HEK293 (cell line): ENCODE data around the gene NEAT1.

Experiments
- CTCF ChIA-PET: fragments of 350-600 bp; formaldehyde crosslinking; extraction: SDS; loops from one replicate; lab custom pipeline; 2021; ENCODE audit warnings: antibody characterized with exemption; lab: Yijun Ruan, JAX
- POLR2A ChIA-PET: fragments of 300-600 bp; formaldehyde crosslinking; extraction: SDS; loops from one replicate; lab custom pipeline; 2020; ENCODE audit warnings: antibody characterized with exemption, inconsistent platforms; lab: Yijun Ruan, JAX
- H3K27ac ChIP-seq: fragments of 200-500 bp; sonication (Bioruptor generic); 2 replicates; pipeline ENCODE4 v1.5.1; 2014; ENCODE audit warnings: low read depth, low read length, control low read depth, inconsistent platforms; ENCODE audit errors: extremely low read depth
- H3K36me3 ChIP-seq, 2 experiments: fragments of 200-500 bp in 1 of 2; sonication (Bioruptor generic) in 1 of 2; 1 replicate in 1 of 2; 2 replicates in 1 of 2; pipeline ENCODE4 v1.5.1; 2014 to 2017; ENCODE audit warnings: inconsistent platforms in 2 of 2, low read length in 2 of 2; ENCODE audit not compliant: control insufficient read depth in 2 of 2, insufficient read depth in 1 of 2
- H3K4me1 ChIP-seq: fragments of 200-500 bp; sonication (Bioruptor generic); 2 replicates; pipeline ENCODE4 v1.5.1; 2014; ENCODE audit warnings: mild to moderate bottlenecking, low read length, inconsistent platforms; ENCODE audit not compliant: control insufficient read depth, insufficient read depth
- H3K4me3 ChIP-seq: 2 replicates; pipeline ENCODE4 v1.5.1; 2011; ENCODE audit warnings: low read depth, mild to moderate bottlenecking, control low read depth, low read length, moderate library complexity
- H3K9me3 ChIP-seq: fragments of 200-500 bp; sonication (Bioruptor generic); 2 replicates; pipeline ENCODE4 v1.5.1; 2014; ENCODE audit warnings: low read depth, low read length, inconsistent platforms; ENCODE audit not compliant: control insufficient read depth, insufficient read depth
- KLF8 ChIP-seq: fragments of 450-650 bp; formaldehyde crosslinking; IDR thresholded peaks from 2 replicates; pipeline ENCODE4 v1.5.1; 2016; ENCODE audit warnings: missing biosample characterization, missing genetic modification characterization
- ZNF112 ChIP-seq: fragments of 450-650 bp; formaldehyde crosslinking; IDR thresholded peaks from 2 replicates; pipeline ENCODE4 v1.5.0; 2017; ENCODE audit warnings: missing biosample characterization, missing genetic modification characterization
- ZNF114 ChIP-seq: fragments of 450-650 bp; formaldehyde crosslinking; IDR thresholded peaks from 2 replicates; pipeline ENCODE4 v1.5.0; 2017; ENCODE audit warnings: missing biosample characterization, missing genetic modification characterization
- ZNF132 ChIP-seq: fragments of 450-650 bp; formaldehyde crosslinking; IDR thresholded peaks from 2 replicates; pipeline ENCODE4 v1.5.1; 2017; ENCODE audit warnings: missing biosample characterization, missing genetic modification characterization, borderline replicate concordance
- ZNF19 ChIP-seq: fragments of 450-650 bp; formaldehyde crosslinking; IDR thresholded peaks from 2 replicates; pipeline ENCODE4; 2016; ENCODE audit warnings: missing biosample characterization, missing genetic modification characterization, low read depth
- ZNF266 ChIP-seq: fragments of 450-650 bp; formaldehyde crosslinking; IDR thresholded peaks from 2 replicates; pipeline ENCODE4 v1.5.1; 2016; ENCODE audit warnings: missing biosample characterization, missing genetic modification characterization, low read depth
- ZNF274 ChIP-seq, 2 experiments: fragments of 200-500 bp in 1 of 2; fragments of 450-650 bp in 1 of 2; sonication (Bioruptor generic) in 1 of 2; formaldehyde crosslinking in 1 of 2; IDR thresholded peaks; 2 replicates each; pipeline versions ENCODE4 v1.5.1 to v1.6.1; 2014 to 2016; ENCODE audit warnings: borderline replicate concordance in 1 of 2, inconsistent platforms in 1 of 2, low read length in 1 of 2, missing biosample characterization in 1 of 2, missing genetic modification characterization in 1 of 2
- ZNF311 ChIP-seq: fragments of 450-650 bp; formaldehyde crosslinking; IDR thresholded peaks from 2 replicates; pipeline ENCODE4 v1.5.1; 2017; ENCODE audit warnings: missing biosample characterization, missing genetic modification characterization, borderline replicate concordance
- ZNF366 ChIP-seq: fragments of 450-650 bp; formaldehyde crosslinking; conservative IDR thresholded peaks from 2 replicates; pipeline ENCODE4 v1.5.1; 2016; ENCODE audit warnings: missing biosample characterization, missing genetic modification characterization
- ZNF394 ChIP-seq: fragments of 450-650 bp; formaldehyde crosslinking; IDR thresholded peaks from 2 replicates; pipeline ENCODE4 v1.5.1; 2016; ENCODE audit warnings: missing biosample characterization, missing genetic modification characterization, mild to moderate bottlenecking, moderate library complexity, borderline replicate concordance
- ZNF416 ChIP-seq: fragments of 450-650 bp; formaldehyde crosslinking; IDR thresholded peaks from 2 replicates; pipeline ENCODE4 v1.5.1; 2016; ENCODE audit warnings: missing biosample characterization, missing genetic modification characterization
- ZNF510 ChIP-seq: fragments of 450-650 bp; formaldehyde crosslinking; IDR thresholded peaks from 2 replicates; pipeline ENCODE4 v1.5.1; 2018; ENCODE audit warnings: mild to moderate bottlenecking, missing genetic modification characterization, missing biosample characterization; ENCODE audit not compliant: insufficient replicate concordance
- ZNF521 ChIP-seq: fragments of 450-650 bp; formaldehyde crosslinking; IDR thresholded peaks from 2 replicates; pipeline ENCODE4 v1.5.1; 2017; ENCODE audit warnings: missing biosample characterization, mild to moderate bottlenecking, missing genetic modification characterization
- ZNF530 ChIP-seq: fragments of 450-650 bp; formaldehyde crosslinking; IDR thresholded peaks from 2 replicates; pipeline ENCODE4 v1.5.1; 2016; ENCODE audit warnings: low read depth, missing biosample characterization, missing genetic modification characterization
- ZNF555 ChIP-seq: fragments of 450-650 bp; formaldehyde crosslinking; conservative IDR thresholded peaks from 2 replicates; pipeline ENCODE4 v1.5.1; 2017; ENCODE audit warnings: missing biosample characterization, mild to moderate bottlenecking, missing genetic modification characterization, inconsistent platforms
- ZNF558 ChIP-seq: fragments of 450-650 bp; formaldehyde crosslinking; IDR thresholded peaks from 2 replicates; pipeline ENCODE4 v1.5.1; 2016; ENCODE audit warnings: missing biosample characterization, missing genetic modification characterization
- ZNF561 ChIP-seq: fragments of 450-650 bp; IDR thresholded peaks from 2 replicates; pipeline ENCODE4 v1.5.1; 2018; ENCODE audit warnings: missing biosample characterization, missing genetic modification characterization, borderline replicate concordance
- ZNF600 ChIP-seq: fragments of 450-650 bp; formaldehyde crosslinking; IDR thresholded peaks from 2 replicates; pipeline ENCODE4 v1.5.1; 2016; ENCODE audit warnings: missing biosample characterization, missing genetic modification characterization
- ZNF624 ChIP-seq: fragments of 450-650 bp; formaldehyde crosslinking; IDR thresholded peaks from 2 replicates; pipeline ENCODE4 v1.5.1; 2017; ENCODE audit warnings: missing biosample characterization, missing genetic modification characterization
- ZNF658 ChIP-seq: fragments of 450-650 bp; formaldehyde crosslinking; IDR thresholded peaks from 2 replicates; pipeline ENCODE4; 2016; ENCODE audit warnings: missing biosample characterization, missing genetic modification characterization
- ZNF701 ChIP-seq: fragments of 450-650 bp; formaldehyde crosslinking; IDR thresholded peaks from 2 replicates; pipeline ENCODE4 v1.5.1; 2016; ENCODE audit warnings: missing biosample characterization, missing genetic modification characterization
- ZNF747 ChIP-seq: fragments of 450-650 bp; formaldehyde crosslinking; IDR thresholded peaks from 2 replicates; pipeline ENCODE4 v1.5.1; 2016; ENCODE audit warnings: missing biosample characterization, missing genetic modification characterization
- ZSCAN16 ChIP-seq: fragments of 450-650 bp; formaldehyde crosslinking; IDR thresholded peaks from 2 replicates; pipeline ENCODE4 v1.5.1; 2016; ENCODE audit warnings: missing biosample characterization, missing genetic modification characterization
- ZXDB ChIP-seq: fragments of 450-650 bp; formaldehyde crosslinking; IDR thresholded peaks from 2 replicates; pipeline ENCODE4 v1.5.1; 2016; ENCODE audit warnings: missing biosample characterization, missing genetic modification characterization
- TF ChIP-seq, protein P1 (sequence below): fragments of 450-650 bp; formaldehyde crosslinking; IDR thresholded peaks from 2 replicates; pipeline ENCODE4 v1.5.1; 2016; ENCODE audit warnings: missing biosample characterization, missing genetic modification characterization
- TF ChIP-seq, protein P2 (sequence below): fragments of 450-650 bp; formaldehyde crosslinking; IDR thresholded peaks from 2 replicates; pipeline ENCODE4 v1.5.1; 2017; ENCODE audit warnings: missing biosample characterization, missing genetic modification characterization
- TF ChIP-seq, protein P3 (sequence below): fragments of 450-650 bp; formaldehyde crosslinking; IDR thresholded peaks from 2 replicates; pipeline ENCODE4 v1.5.1; 2016; ENCODE audit warnings: missing biosample characterization, missing genetic modification characterization, borderline replicate concordance
- TF ChIP-seq, protein P4 (sequence below): fragments of 450-650 bp; formaldehyde crosslinking; IDR thresholded peaks from 2 replicates; pipeline ENCODE4 v1.5.1; 2016; ENCODE audit warnings: missing biosample characterization, missing genetic modification characterization

Gene NEAT1

DNA sequence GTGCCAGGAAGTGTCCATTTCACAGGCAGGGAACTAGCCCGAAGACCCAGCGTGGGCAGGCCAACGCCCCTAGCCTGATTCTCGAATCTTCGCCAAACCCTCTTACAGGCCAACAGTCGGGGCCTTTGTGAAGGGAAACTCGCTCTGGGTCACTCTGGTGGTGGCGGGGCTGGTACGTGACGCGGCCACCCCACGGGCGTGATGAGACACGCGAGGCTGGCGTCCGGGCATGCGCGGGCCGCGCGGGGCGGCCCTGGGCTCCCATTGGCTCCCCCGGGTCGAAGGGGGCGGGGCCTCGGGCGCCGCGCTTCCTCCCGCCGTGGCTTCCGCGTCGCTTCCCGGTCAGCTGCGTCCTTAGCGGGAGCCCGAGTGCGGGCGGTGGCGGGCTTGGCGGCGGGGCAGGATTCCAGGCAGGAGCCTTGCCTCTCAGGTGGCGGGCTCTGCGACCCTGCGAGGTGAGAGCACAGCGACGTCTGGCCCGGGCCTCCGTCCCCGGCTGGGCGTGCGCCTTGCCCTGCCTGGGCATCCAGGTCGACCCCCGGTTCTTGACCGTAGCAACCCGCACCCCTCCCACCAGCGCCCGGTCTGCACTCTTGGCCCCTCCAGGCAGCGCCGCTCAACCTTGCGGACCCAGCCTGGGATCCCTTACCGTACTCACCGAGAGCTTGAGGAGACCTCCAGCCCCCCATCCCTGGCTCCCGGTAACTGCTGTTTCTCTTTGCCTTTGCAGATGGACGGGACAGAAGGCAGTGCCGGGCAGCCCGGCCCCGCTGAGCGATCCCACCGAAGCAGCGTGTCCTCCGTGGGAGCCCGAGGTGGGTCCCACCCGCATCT lies 36.1 kb upstream of the NEAT1 start, which contains the start of gene FRMD8:
Gene FRMD8, plus strand, starts transcription at position 331 of the 834 bp plus-strand sequence. Its CDS starts 400 bp downstream, at position 731.
- H3K9me3 ChIP-seq, result no peaks in the 10 kb centered on the region
- H3K4me3 ChIP-seq, result peak within 1 kb of the TSS; percentile 81
- H3K4me1 ChIP-seq, result peaks cover 6% of the 10 kb centered on the region; the same call in 1 of the 2 replicates
- ChIA-PET POLR2A (interaction anchor here (0.7 to 2.1 kb wide), 8 partner anchors 28 to 138 kb away, joined by 3 to 7 read pairs (median 4); partner anchors contain the start of genes MALAT1, NEAT1 and SCYL1), CTCF (interaction anchor here (0.6 to 2.6 kb wide), 4 partner anchors 30 to 123 kb away, joined by 3 to 12 read pairs (median 4); no protein-coding TSS in a partner anchor)
- H3K27ac ChIP-seq, result peak within 1 kb of the TSS; percentile 64
- H3K36me3 ChIP-seq, result peaks cover 0 to 21% of the 10 kb centered on the region in 2 experiments; a peak in 1 of 3 replicates
- no peak for TF ChIP-seq ZNF394 (tag by site-specific recombination)
- peak; percentile 43; the same call in 1 of the 2 replicates for TF ChIP-seq KLF8
- no peak for TF ChIP-seq ZNF366 (tag by site-specific recombination)
- no peak for TF ChIP-seq ZNF274 (IDR thresholded peaks at IDR 0.05; ENCODE audit: low read length)
- no peak for TF ChIP-seq ZNF274 (tag by site-specific recombination; IDR thresholded peaks at IDR 0.05; ENCODE audit: borderline replicate concordance)
- no peak for TF ChIP-seq ZNF510 (tag by site-specific recombination)
- TF ChIP-seq, protein P1, sequence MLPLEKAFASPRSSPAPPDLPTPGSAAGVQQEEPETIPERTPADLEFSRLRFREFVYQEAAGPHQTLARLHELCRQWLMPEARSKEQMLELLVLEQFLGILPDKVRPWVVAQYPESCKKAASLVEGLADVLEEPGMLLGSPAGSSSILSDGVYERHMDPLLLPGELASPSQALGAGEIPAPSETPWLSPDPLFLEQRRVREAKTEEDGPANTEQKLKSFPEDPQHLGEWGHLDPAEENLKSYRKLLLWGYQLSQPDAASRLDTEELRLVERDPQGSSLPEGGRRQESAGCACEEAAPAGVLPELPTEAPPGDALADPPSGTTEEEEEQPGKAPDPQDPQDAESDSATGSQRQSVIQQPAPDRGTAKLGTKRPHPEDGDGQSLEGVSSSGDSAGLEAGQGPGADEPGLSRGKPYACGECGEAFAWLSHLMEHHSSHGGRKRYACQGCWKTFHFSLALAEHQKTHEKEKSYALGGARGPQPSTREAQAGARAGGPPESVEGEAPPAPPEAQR (tag by site-specific recombination), result no peak
- TF ChIP-seq ZNF624, result no peak
- no peak for TF ChIP-seq ZSCAN16 (tag by site-specific recombination)
- TF ChIP-seq ZNF112, result no peak
- no peak for TF ChIP-seq ZNF521 (tag by site-specific recombination)
- TF ChIP-seq ZNF311, result no peak
- no peak for TF ChIP-seq ZNF558 (tag by site-specific recombination)
- TF ChIP-seq ZNF600, result peak; percentile 87
- TF ChIP-seq, protein P2, sequence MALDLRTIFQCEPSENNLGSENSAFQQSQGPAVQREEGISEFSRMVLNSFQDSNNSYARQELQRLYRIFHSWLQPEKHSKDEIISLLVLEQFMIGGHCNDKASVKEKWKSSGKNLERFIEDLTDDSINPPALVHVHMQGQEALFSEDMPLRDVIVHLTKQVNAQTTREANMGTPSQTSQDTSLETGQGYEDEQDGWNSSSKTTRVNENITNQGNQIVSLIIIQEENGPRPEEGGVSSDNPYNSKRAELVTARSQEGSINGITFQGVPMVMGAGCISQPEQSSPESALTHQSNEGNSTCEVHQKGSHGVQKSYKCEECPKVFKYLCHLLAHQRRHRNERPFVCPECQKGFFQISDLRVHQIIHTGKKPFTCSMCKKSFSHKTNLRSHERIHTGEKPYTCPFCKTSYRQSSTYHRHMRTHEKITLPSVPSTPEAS (tag by site-specific recombination), result no peak
- TF ChIP-seq ZNF114 (tag by site-specific recombination), result no peak
- peak; percentile 25; the same call in 1 of the 2 replicates for TF ChIP-seq ZXDB (tag by site-specific recombination)
- TF ChIP-seq ZNF530, result no peak
- no peak for TF ChIP-seq ZNF701 (tag by site-specific recombination)
- no peak for TF ChIP-seq ZNF19 (tag by site-specific recombination)
- TF ChIP-seq ZNF266 (tag by site-specific recombination), result no peak
- TF ChIP-seq, protein P3, sequence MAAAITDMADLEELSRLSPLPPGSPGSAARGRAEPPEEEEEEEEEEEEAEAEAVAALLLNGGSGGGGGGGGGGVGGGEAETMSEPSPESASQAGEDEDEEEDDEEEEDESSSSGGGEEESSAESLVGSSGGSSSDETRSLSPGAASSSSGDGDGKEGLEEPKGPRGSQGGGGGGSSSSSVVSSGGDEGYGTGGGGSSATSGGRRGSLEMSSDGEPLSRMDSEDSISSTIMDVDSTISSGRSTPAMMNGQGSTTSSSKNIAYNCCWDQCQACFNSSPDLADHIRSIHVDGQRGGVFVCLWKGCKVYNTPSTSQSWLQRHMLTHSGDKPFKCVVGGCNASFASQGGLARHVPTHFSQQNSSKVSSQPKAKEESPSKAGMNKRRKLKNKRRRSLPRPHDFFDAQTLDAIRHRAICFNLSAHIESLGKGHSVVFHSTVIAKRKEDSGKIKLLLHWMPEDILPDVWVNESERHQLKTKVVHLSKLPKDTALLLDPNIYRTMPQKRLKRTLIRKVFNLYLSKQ (tag by site-specific recombination), result no peak
- TF ChIP-seq, protein P4, sequence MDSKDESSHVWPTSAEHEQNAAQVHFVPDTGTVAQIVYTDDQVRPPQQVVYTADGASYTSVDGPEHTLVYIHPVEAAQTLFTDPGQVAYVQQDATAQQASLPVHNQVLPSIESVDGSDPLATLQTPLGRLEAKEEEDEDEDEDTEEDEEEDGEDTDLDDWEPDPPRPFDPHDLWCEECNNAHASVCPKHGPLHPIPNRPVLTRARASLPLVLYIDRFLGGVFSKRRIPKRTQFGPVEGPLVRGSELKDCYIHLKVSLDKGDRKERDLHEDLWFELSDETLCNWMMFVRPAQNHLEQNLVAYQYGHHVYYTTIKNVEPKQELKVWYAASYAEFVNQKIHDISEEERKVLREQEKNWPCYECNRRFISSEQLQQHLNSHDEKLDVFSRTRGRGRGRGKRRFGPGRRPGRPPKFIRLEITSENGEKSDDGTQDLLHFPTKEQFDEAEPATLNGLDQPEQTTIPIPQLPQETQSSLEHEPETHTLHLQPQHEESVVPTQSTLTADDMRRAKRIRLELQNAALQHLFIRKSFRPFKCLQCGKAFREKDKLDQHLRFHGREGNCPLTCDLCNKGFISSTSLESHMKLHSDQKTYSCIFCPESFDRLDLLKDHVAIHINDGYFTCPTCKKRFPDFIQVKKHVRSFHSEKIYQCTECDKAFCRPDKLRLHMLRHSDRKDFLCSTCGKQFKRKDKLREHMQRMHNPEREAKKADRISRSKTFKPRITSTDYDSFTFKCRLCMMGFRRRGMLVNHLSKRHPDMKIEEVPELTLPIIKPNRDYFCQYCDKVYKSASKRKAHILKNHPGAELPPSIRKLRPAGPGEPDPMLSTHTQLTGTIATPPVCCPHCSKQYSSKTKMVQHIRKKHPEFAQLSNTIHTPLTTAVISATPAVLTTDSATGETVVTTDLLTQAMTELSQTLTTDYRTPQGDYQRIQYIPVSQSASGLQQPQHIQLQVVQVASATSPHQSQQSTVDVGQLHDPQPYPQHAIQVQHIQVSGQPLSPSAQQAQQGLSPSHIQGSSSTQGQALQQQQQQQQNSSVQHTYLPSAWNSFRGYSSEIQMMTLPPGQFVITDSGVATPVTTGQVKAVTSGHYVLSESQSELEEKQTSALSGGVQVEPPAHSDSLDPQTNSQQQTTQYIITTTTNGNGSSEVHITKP (tag by site-specific recombination), result peak; percentile 92
- no peak for TF ChIP-seq ZNF561 (tag by site-specific recombination)
- TF ChIP-seq ZNF132 (tag by site-specific recombination), result no peak
- no peak for TF ChIP-seq ZNF747 (tag by site-specific recombination)
- no peak for TF ChIP-seq ZNF555
- TF ChIP-seq ZNF416 (tag by site-specific recombination), result no peak
- no peak for TF ChIP-seq ZNF658 (tag by site-specific recombination)
